HepG2 (cell line): ENCODE data around the gene MMP28. TPM values are rescaled to one million over a fixed set of nuclear protein-coding genes. Genes with fewer than 3 reads are reported as not detected.

Experiments
- ATAC-seq: fragments of 200-7000 bp; cut with Tn5 transposase; 3 replicates; pipeline ENCODE4 v1.9.1; 2020; ENCODE audit warnings: mild to moderate bottlenecking, moderate library complexity
- BruUV-seq: library from RNA; stranded (reverse); fragments of 400-500 nt; replicated peaks from 2 replicates; lab custom pipeline; 2021; lab: Mats Ljungman, UMichigan
- CTCF ChIA-PET: fragments of 300-600 bp; formaldehyde crosslinking; extraction: SDS; loops from one replicate; lab custom pipeline; 2021; ENCODE audit warnings: low total read pairs, inconsistent platforms, low intra/inter-chr PET ratio; lab: Yijun Ruan, JAX
- POLR2A ChIA-PET: fragments of 350-600 bp; sonication (Branson Sonifier 250); formaldehyde crosslinking; loops from one replicate; lab custom pipeline; 2020; ENCODE audit warnings: antibody characterized with exemption, inconsistent platforms; lab: Yijun Ruan, JAX
- DNase-seq: peaks from one replicate; pipeline ENCODE4 v3.0.0-alpha.2; 2015; ENCODE audit warnings: low spot score
- FAIRE-seq: peaks from 3 replicates; lab custom pipeline; 2011; peaks lifted over from hg19 to GRCh38; lab: Jason Lieb, UNC
- H2AFZ ChIP-seq: one replicate; pipeline ENCODE4 v1.6.1; 2011; ENCODE audit warnings: low read length, inconsistent platforms
- H3K27ac ChIP-seq: fragments of 300-600 bp; 3 replicates; pipeline ENCODE4 v1.8.0; 2011; ENCODE audit warnings: mixed run types, mild to moderate bottlenecking, mixed read lengths, low read length, inconsistent platforms; ENCODE audit not compliant: insufficient read depth; ENCODE audit errors: extremely low read length
- H3K27me3 ChIP-seq, 2 experiments: fragments of 200-600 bp in 1 of 2; 2 replicates in 1 of 2; 3 replicates in 1 of 2; pipeline versions ENCODE4 v1.6.0 to v1.8.0; 2011; ENCODE audit warnings: low read length in 2 of 2, mild to moderate bottlenecking in 2 of 2, moderate library complexity in 2 of 2, inconsistent platforms in 1 of 2; ENCODE audit not compliant: insufficient read depth in 2 of 2, control insufficient read depth in 1 of 2
- H3K36me3 ChIP-seq, 2 experiments: fragments of 200-600 bp in 1 of 2; replicated peaks in 1 of 2; 2 replicates in 1 of 2; 3 replicates in 1 of 2; pipeline versions ENCODE4 v1.5.1 to v1.8.0; 2011; ENCODE audit warnings: low read length in 2 of 2, inconsistent platforms in 1 of 2; ENCODE audit not compliant: insufficient read depth in 2 of 2, control insufficient read depth in 1 of 2
- H3K4me1 ChIP-seq: 2 replicates; pipeline ENCODE4 v1.5.1; 2012; ENCODE audit warnings: low read length, inconsistent platforms; ENCODE audit not compliant: insufficient read depth
- H3K4me2 ChIP-seq: 2 replicates; pipeline ENCODE4 v1.6.0; 2011; ENCODE audit warnings: low read depth, low read length, inconsistent platforms
- H3K4me3 ChIP-seq, 3 experiments: fragments of 200-600 bp in 1 of 3; sonication (generic), shearing (Covaris generic) in 1 of 3; replicated peaks in 1 of 3; 2 replicates each; pipeline ENCODE4 v1.5.1; 2011 to 2016; ENCODE audit warnings: low read length in 3 of 3, inconsistent platforms in 2 of 3, low read depth in 2 of 3, mild to moderate bottlenecking in 2 of 3, control low read depth in 1 of 3, mixed read lengths in 1 of 3; ENCODE audit not compliant: insufficient read depth in 1 of 3
- H3K79me2 ChIP-seq: one replicate; pipeline ENCODE4 v1.6.1; 2011; ENCODE audit warnings: low read length, inconsistent platforms; ENCODE audit not compliant: insufficient read depth
- H3K9ac ChIP-seq: 2 replicates; pipeline ENCODE4 v1.6.0; 2011; ENCODE audit warnings: mild to moderate bottlenecking, low read depth, low read length, inconsistent platforms; ENCODE audit not compliant: insufficient read depth
- H3K9me3 ChIP-seq: 2 replicates; pipeline ENCODE4 v1.5.1; 2012; ENCODE audit warnings: mild to moderate bottlenecking, low read length
- H4K20me1 ChIP-seq: 2 replicates; pipeline ENCODE4 v1.6.0; 2011; ENCODE audit warnings: inconsistent platforms, mild to moderate bottlenecking, low read length, moderate library complexity; ENCODE audit not compliant: insufficient read depth
- ESRRA ChIP-seq: sonication (generic); formaldehyde crosslinking; IDR thresholded peaks from 2 replicates; pipeline ENCODE4 v1.5.1; 2020; ENCODE audit warnings: mild to moderate bottlenecking, low read depth, missing genetic modification reagents
- FOXA3 ChIP-seq: IDR thresholded peaks from 2 replicates; pipeline ENCODE4 v1.6.1; 2016; ENCODE audit warnings: missing genetic modification reagents, missing compliant biosample characterization
- FOXK2 ChIP-seq: fragments of 450-650 bp; IDR thresholded peaks from 2 replicates; pipeline ENCODE4 v1.6.1; 2016
- HNRNPL ChIP-seq: fragments of 200-400 bp; formaldehyde crosslinking; IDR thresholded peaks from 2 replicates; pipeline ENCODE4 v1.6.1; 2017; ENCODE audit warnings: mild to moderate bottlenecking, low read depth, low read length
- KAT2B ChIP-seq: fragments of 150-350 bp; IDR thresholded peaks from 2 replicates; pipeline ENCODE4 v1.6.1; 2014; ENCODE audit warnings: low read depth, low read length, borderline replicate concordance
- LRRFIP1 ChIP-seq: sonication (generic); formaldehyde crosslinking; conservative IDR thresholded peaks from 2 replicates; pipeline ENCODE4 v1.4.0; 2020; ENCODE audit warnings: missing genetic modification reagents
- NFE2L2 ChIP-seq: fragments of 150-350 bp; IDR thresholded peaks from 2 replicates; pipeline ENCODE4 v1.6.1; 2014; ENCODE audit warnings: low read length
- PBX2 ChIP-seq: IDR thresholded peaks from 2 replicates; pipeline ENCODE4 v1.6.1; 2016; ENCODE audit warnings: control low read depth
- PRDM15 ChIP-seq: sonication (generic); formaldehyde crosslinking; IDR thresholded peaks from 2 replicates; pipeline ENCODE4 v1.4.0; 2020; ENCODE audit warnings: missing genetic modification reagents
- SOX5 ChIP-seq: IDR thresholded peaks from 2 replicates; pipeline ENCODE4 v1.6.1; 2016; ENCODE audit warnings: borderline replicate concordance
- SPEN ChIP-seq: sonication (generic); formaldehyde crosslinking; IDR thresholded peaks from 2 replicates; pipeline ENCODE4 v1.5.1; 2020; ENCODE audit warnings: low read depth, mild to moderate bottlenecking, missing genetic modification reagents
- ZNF18 ChIP-seq: sonication (generic); formaldehyde crosslinking; IDR thresholded peaks from 2 replicates; pipeline ENCODE4 v1.8.0; 2022; ENCODE audit warnings: mild to moderate bottlenecking, missing genetic modification reagents; ENCODE audit not compliant: insufficient replicate concordance
- ZNF329 ChIP-seq: sonication (generic); formaldehyde crosslinking; IDR thresholded peaks from 2 replicates; pipeline ENCODE4 v1.9.0; 2021; ENCODE audit warnings: low read depth, mild to moderate bottlenecking, missing genetic modification reagents
- ZNF432 ChIP-seq: sonication (generic); formaldehyde crosslinking; IDR thresholded peaks from 2 replicates; pipeline ENCODE4 v1.5.0; 2020; ENCODE audit warnings: missing genetic modification reagents, mild to moderate bottlenecking, borderline replicate concordance
- ZNF703 ChIP-seq: sonication (generic); formaldehyde crosslinking; IDR thresholded peaks from 2 replicates; pipeline ENCODE4 v1.5.1; 2020; ENCODE audit warnings: missing genetic modification reagents, mild to moderate bottlenecking, moderate library complexity, borderline replicate concordance
- ZNF841 ChIP-seq: sonication (generic); formaldehyde crosslinking; IDR thresholded peaks from 2 replicates; pipeline ENCODE4 v1.8.1; 2023; ENCODE audit warnings: missing genetic modification reagents, borderline replicate concordance
- ZSCAN25 ChIP-seq: sonication (generic); formaldehyde crosslinking; IDR thresholded peaks from 2 replicates; pipeline ENCODE4 v1.8.0; 2022; ENCODE audit warnings: mild to moderate bottlenecking, missing genetic modification reagents
- WGBS: methylation state at CpG from one replicate; pipeline ENCODE4 v1.1.6; 2017; ENCODE audit warnings: low lambda C conversion rate; 5-methylcytosine and 5-hydroxymethylcytosine counted together
- in situ Hi-C: cut with HindIII; loops from 2 replicates; pipeline ENCODE4 v1.10.0; 2017; ENCODE audit warnings: low pct_unique_long_range_greater_than_20kb; ENCODE audit not compliant: extremely low pct_ligation_motif_present
- intact Hi-C: fragments of 100-400 bp; cut with micrococcal nuclease; formaldehyde crosslinking; loops from one replicate; pipeline ENCODE4 v1.10.0; 2022; ENCODE audit not compliant: unreplicated experiment
- polyA plus RNA-seq, 8 experiments: library from polyadenylated mRNA; depleted of rRNA in 3 of 8; stranded (reverse) in 7 of 8; unstranded in 1 of 8; fragments of >200 nt; fragmentation: Illumina TruSeq in 4 of 8; extraction: Trizol in 4 of 8; gene quantifications; 2 replicates each; pipeline versions ENCODE4 v1.2.1 to v1.2.3, GENCODE V29; 2011 to 2016; ENCODE audit warnings: low read depth in 4 of 8, missing spikeins in 1 of 8, mixed read lengths in 1 of 8; ENCODE audit not compliant: insufficient read depth in 1 of 8
- total RNA-seq, 5 experiments: library from RNA; depleted of rRNA; stranded (reverse); fragments of >200 nt; fragmentation: Illumina TruSeq; extraction: Trizol; gene quantifications; 2 replicates each; pipeline ENCODE4 v1.2.3, GENCODE V29; 2016; ENCODE audit warnings: low read depth in 1 of 5

MMP28 gene
- total and polyA plus RNA-seq, 2 of the 13 experiments (the other 11 are each of a cell fraction or from before 2014, with no cell fraction given): not detected

- peaks cover 54% of the 10 kb centered on the region for H3K4me1 ChIP-seq
- FAIRE-seq (no peak), ATAC-seq (no peak), DNase-seq (no peak)
- H3K79me2 ChIP-seq: peaks cover 61% of the 10 kb centered on the region
- 26% methylated on average over 1 of the region's 1 CpG for WGBS
- no TSS peak for BruUV-seq
- no peak overlapping the region for H2AFZ ChIP-seq
- no peak overlapping the region for H3K9ac ChIP-seq
- peaks cover 3 to 42% of the 10 kb centered on the region in 2 experiments for H3K36me3 ChIP-seq
- H3K4me2 ChIP-seq: no peak overlapping the region
- H4K20me1 ChIP-seq: peaks cover 20% of the 10 kb centered on the region
- ChIA-PET POLR2A (interaction anchor here (0.7 to 4.4 kb wide), 3 partner anchors 8 to 239 kb away, joined by 3 to 39 read pairs (median 4); partner anchors contain the start of genes PEX12 and TAF15), CTCF (no interaction called here)
- intact Hi-C loops (no loop called here), in situ Hi-C loops (loop anchor here (25.0 kb wide), 1 partner anchor 105 kb away; no protein-coding TSS in a partner anchor)
- no peak overlapping the region; a peak in 1 of 6 replicates for H3K4me3 ChIP-seq
- peak overlapping the region; percentile 16 for H3K27ac ChIP-seq
- H3K27me3 ChIP-seq: no peaks in the 10 kb centered on the region
- no peaks in the 10 kb centered on the region for H3K9me3 ChIP-seq
- TF ChIP-seq HNRNPL (no peak), ESRRA (CRISPR knock-in tag) (no peak), FOXA3 (CRISPR knock-in tag) (no peak), FOXK2 (no peak), PRDM15 (CRISPR knock-in tag) (no peak), ZNF18 (CRISPR knock-in tag) (no peak), ZSCAN25 (no peak), ZNF432 (CRISPR knock-in tag) (no peak), SPEN (CRISPR knock-in tag) (no peak), LRRFIP1 (CRISPR knock-in tag) (no peak), KAT2B (no peak), PBX2 (no peak), ZNF841 (no peak), SOX5 (CRISPR knock-in tag) (no peak), NFE2L2 (no peak), ZNF703 (CRISPR knock-in tag) (no peak), ZNF329 (CRISPR knock-in tag) (no peak)
Observed at GRCh38 chr17:35817196-35817595, 21.8 kb upstream of the MMP28 start.
